WERI-Rb-1 (cell line): ENCODE measurements around the gene CNEP1R1.
"Not testable (repeated sequence)": the region's sequence is repeated elsewhere in the genome, so short reads cannot be mapped to it uniquely, and the experiment has no call there.

Experiments
- DNase-seq: peaks from one replicate; pipeline ENCODE4 v3.0.0-alpha.2; 2020
- H3K27ac ChIP-seq: fragments of 250-450 bp; sonication (Bioruptor Pico); 2 replicates; pipeline ENCODE4 v1.5.1; 2020; ENCODE audit warnings: mild to moderate bottlenecking, moderate library complexity
- H3K27me3 ChIP-seq: fragments of 250-450 bp; sonication (Bioruptor Pico); 2 replicates; pipeline ENCODE4 v1.5.1; 2021; ENCODE audit warnings: mild to moderate bottlenecking, low read depth, moderate library complexity; ENCODE audit not compliant: insufficient read depth, severe bottlenecking
- H3K36me3 ChIP-seq: fragments of 250-450 bp; sonication (Bioruptor Pico); 2 replicates; pipeline ENCODE4 v1.5.1; 2020; ENCODE audit warnings: mild to moderate bottlenecking, moderate library complexity
- H3K4me3 ChIP-seq: 2 replicates; pipeline ENCODE4 v1.5.1; 2011; ENCODE audit warnings: low read depth, mild to moderate bottlenecking, control low read depth, low read length
- H3K9me3 ChIP-seq: fragments of 250-450 bp; sonication (Bioruptor Pico); 2 replicates; pipeline ENCODE4 v1.5.1; 2021; ENCODE audit warnings: mild to moderate bottlenecking, moderate library complexity; ENCODE audit not compliant: severe bottlenecking
- CTCF ChIP-seq: IDR thresholded peaks from 2 replicates; pipeline ENCODE4 v1.5.1; 2011; ENCODE audit warnings: low read depth, mild to moderate bottlenecking, control low read depth, inconsistent platforms, low read length

Gene CNEP1R1

DNA sequence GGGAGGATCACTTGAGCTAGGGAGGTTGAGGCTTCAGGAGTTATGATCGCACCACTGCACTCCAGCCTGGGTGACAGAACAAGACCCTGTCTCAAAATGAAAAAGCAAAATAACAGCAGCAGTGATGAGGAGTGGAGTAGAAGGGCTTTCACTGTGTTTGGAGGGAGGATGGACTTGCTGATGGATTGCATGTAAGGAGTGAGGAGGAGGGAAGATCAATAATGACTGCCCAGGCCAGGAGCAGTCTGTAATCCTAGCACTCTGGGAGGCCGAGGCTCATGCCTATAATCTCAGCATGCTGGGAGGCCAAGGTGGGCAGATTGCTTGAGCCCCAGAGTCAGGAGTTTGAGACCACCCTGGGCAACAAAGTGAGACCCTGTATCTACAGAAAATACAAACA lies 14.8 kb upstream of the CNEP1R1 start:
- no peak for DNase-seq
- H3K4me3 ChIP-seq, result no peak overlapping the region
- no peaks in the 10 kb centered on the region for H3K27me3 ChIP-seq
- H3K27ac ChIP-seq, result no peak overlapping the region
- H3K36me3 ChIP-seq, result no peaks in the 10 kb centered on the region
- H3K9me3 ChIP-seq, result no peaks in the 10 kb centered on the region
- TF ChIP-seq CTCF, result no peak

DNA sequence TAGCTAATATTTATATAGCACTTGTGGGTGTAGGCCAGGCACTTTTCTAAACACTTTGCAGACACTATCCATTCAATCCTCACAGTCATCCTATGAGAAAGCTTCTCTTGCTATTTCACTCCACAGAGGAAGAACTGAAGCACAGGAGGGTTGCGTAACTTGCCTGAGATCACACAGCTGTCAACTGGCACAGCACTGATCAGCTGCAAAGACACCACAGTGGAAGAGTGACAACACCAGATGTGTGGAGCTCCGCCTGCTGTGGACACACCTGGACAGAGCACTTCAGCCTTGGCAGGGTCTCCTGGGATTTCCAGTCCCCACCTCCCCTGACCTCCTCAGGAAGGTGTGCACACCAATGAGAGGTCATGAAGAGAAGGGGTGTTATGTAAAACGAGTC lies 13.3 kb upstream of the CNEP1R1 start:
- Histone ChIP-seq H3K36me3 (no peaks in the 10 kb centered on the region), H3K27ac (no peak overlapping the region), H3K4me3 (no peak overlapping the region), H3K27me3 (no peaks in the 10 kb centered on the region), H3K9me3 (no peaks in the 10 kb centered on the region)
- DNase-seq, result no peak
- TF ChIP-seq CTCF, result no peak

DNA sequence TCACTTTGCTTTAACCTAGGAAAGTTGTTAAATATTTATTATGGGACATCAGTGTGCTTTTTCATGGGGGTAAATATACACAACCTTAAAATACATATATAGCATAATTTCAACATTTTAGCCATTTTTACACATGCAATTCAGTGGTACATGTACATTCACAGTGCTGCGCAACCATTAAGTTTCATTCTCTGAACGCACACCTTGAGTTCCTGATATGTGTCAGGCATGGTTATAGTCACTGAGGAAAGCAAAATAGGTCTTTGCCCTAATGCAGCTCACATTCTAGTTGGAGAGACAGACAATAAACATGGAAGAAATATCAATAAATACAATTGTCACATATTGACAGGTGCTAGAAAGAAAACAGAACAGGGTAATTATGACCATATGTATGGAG lies 12.8 kb upstream of the CNEP1R1 start:
- no peaks in the 10 kb centered on the region for H3K27me3 ChIP-seq
- DNase-seq, result no peak

DNA sequence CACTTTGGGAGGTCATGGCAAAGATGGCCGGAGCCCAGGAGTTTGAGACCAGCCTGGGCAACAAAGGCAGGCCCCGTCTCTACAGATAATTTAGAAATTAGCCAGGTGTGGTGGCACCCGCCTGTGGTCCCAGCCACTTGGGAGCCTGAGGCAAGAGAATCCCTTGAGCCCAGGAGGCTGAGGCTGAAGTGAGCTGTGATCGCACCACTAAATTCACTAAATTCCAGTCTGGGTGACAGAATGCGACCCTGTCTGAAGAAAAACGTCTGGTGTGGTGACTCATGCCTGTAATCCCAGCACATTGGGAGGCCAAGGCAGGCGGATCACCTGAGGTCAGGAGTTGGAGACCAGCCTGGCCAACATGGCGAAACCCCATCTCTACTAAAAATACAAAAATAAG lies 10.8 kb upstream of the CNEP1R1 start:
- H3K27me3 ChIP-seq, H3K36me3 ChIP-seq, H3K9me3 ChIP-seq, H3K27ac ChIP-seq, H3K4me3 ChIP-seq, DNase-seq: not testable (repeated sequence)

More for the DNA sequence above, 12.8 kb upstream of the CNEP1R1 start:
- TF ChIP-seq CTCF, result no peak
- Histone ChIP-seq H3K4me3 (no peak overlapping the region), H3K9me3 (no peaks in the 10 kb centered on the region), H3K27ac (no peak overlapping the region), H3K36me3 (no peaks in the 10 kb centered on the region)

DNA sequence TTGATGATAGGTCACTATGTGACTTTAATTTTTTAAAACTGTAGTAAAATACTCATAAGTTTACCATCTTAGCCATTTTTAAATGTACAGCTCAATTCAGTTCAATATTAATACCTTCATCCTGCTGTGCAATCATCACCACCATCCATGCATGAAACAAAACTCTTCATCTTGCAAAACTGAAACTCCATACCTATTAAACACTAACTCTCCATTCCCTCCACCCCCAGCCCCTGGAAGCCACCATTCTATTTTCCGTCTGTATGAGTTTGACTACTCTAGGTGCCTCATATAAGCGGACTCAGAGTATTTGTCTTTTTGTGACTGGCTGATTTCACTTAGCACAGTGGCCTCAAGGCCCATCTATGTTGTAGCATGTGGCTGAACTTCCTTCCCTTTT lies 9.4 kb upstream of the CNEP1R1 start:
- no peaks in the 10 kb centered on the region for H3K9me3 ChIP-seq
- no peaks in the 10 kb centered on the region for H3K27me3 ChIP-seq
- TF ChIP-seq CTCF, result no peak
- no peaks in the 10 kb centered on the region for H3K36me3 ChIP-seq
- no peak overlapping the region for H3K27ac ChIP-seq
- no peak for DNase-seq
- H3K4me3 ChIP-seq, result no peak overlapping the region

DNA sequence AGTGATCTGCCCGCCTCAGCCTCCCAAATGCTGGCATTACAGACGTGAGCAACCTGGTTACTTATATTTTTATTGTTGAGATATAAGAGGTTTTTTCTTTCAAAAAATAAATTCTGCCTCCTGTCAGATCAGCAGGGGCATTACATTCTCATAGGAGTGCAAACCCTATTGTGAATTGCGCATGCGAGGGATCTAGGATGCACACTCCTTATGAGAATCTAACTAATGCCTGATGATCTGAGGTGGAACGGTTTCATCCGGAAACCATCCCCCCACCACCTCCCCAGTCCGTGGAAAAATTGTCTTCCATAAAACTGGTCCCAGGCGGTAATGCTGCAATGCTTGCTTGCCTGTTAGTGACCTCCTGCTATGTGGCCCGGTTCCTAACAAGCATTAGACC lies 7.5 kb upstream of the CNEP1R1 start:
- DNase-seq, result no peak
- Histone ChIP-seq H3K27ac (no peak overlapping the region), H3K9me3 (no peaks in the 10 kb centered on the region), H3K4me3 (no peak overlapping the region), H3K36me3 (no peaks in the 10 kb centered on the region), H3K27me3 (no peaks in the 10 kb centered on the region)
- TF ChIP-seq CTCF, result no peak
